SW480 (cell line): ENCODE data around the gene AP3B1.

Experiments
- DNase-seq: peaks from one replicate; pipeline ENCODE4 v3.0.0-alpha.2; 2016; ENCODE audit warnings: low spot score

Gene AP3B1

GRCh38 chr5:77970891-77971290 is 323.6 kb downstream of the AP3B1 start:
- DNase-seq: no peak

DNA sequence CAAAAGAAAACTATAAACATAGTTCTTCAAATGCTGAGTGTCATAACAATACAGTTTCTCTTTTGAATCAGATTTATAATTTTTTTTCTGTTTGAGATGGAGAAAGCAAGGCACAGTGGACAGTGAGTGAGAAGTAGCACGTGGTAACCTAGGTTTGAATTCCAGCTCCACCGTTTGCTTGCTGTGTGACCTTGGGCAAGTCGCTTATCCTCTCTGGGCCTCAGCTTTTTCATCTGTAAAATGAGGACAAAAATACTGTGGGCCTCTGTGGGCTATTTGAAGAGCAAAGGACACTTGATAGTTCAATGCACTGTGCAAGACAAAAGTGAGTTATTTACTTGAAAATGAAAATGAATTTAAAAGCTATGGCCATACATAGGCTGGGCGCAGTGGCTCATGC is 330.7 kb downstream of the AP3B1 start:
- no peak for DNase-seq

DNA sequence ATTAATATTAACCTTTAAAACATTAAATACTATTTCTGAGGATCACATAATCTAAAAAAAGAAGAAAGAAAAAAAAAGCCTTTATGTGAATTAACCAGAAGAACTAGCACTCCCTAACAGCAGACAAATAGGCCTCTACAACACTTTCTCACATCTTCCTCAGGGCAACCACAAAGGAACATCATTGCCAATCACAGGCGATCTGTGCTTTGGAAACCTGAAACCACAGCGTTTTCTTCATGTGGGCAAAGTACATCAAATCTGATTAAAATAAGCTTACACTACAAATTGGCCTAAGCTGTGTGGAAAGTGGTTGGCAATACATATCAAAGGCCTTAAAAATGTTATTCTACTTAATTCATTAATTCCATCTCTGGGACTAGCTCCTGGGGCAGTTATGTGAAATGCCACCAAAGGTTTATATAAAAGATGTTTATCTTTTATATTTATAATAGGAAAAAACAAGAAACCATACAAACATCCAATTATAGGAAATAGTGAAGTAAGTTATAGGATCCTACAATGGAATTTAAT is 333.6 kb downstream of the AP3B1 start:
- DNase-seq: no peak

DNA sequence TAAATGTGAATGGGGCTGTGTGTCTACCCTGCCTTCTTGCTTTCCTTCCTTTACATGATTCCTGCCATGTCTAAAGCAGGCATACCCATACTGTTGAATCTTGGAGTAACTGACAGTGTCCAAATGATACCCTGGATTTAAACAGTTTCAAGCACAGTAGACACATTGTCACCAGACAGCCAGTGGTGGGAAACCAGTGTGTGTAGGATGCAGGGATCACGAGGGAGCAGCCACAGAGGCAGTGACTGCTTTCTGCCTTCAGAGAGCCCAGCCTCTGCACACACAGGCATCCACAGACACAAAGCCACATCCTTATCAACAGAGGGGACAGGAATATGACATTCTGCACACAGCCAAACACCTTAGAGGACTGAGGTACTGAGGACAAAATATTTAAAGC is 334.2 kb downstream of the AP3B1 start:
- DNase-seq: no peak

GRCh38 chr5:77958642-77959330 is 335.7 kb downstream of the AP3B1 start:
- DNase-seq: no peak

DNA sequence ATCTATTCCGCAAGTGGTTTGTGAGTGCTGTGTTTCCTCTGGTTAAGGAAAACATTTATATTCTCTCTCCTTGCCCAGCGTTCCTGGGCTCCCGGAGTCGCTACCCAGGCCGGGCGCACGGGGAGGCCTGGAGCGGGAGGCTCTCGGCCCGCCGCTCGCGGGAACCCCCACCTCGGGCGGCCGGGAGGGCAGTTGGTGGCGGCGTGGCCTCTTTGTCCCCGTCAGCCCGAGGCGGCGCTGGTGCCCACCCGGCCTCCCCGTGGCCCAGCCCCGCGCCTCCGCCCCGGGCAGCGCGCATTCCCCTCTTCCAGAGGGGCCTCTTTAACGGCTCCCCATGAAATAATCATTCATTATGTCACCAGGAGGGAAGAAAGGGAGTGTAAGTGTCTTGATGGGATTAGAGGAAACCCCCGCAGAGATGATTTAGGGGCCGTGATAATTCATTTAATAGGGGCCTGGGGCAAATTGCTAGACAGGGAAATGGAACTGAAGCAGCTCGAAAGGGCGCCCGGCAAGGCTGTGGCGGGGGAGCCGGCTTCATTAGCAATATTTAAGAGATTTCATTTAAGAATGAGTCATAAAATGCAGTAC is 336.5 kb downstream of the AP3B1 start:
- no peak for DNase-seq

- no peak for DNase-seq
These were observed 337.0 kb downstream of the AP3B1 start for GRCh38 chr5:77957516-77957915.

- DNase-seq: no peak
These were observed 337.4 kb downstream of the AP3B1 start for GRCh38 chr5:77957081-77957480.

- DNase-seq: no peak
These were observed 338.9 kb downstream of the AP3B1 start for GRCh38 chr5:77955577-77955976.

- DNase-seq: no peak
These were observed 341.1 kb downstream of the AP3B1 start for GRCh38 chr5:77953374-77953773.

DNA sequence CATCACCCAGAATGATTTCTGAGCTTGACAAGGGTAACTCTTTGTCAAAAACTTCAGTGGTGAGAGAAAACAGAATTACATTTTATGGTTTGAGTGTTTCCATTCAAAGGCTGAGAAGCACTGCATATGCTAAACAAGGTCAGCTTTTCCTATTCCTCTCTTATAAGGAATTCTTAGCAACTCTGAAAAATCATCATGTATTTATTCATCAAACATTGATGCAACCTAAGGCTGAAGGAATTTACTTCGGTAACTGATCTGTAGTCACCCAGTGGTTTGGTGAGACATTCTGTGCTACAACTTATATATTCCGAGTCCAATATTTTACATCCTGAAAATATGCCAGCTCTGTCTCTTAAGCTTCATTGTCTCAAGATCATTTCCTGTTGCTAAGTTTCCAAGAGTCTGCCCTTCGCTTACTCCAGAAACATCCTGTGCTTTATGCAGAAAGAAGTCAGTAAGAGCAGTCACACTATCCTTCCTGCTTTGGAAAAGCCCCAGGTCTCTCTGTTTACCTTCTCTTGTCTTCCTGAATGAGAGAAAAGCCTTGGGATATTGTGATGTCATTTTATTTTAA is 341.8 kb downstream of the AP3B1 start:
- DNase-seq: no peak
